ENCODE data around the gene COX5A.

GRCh38 chr15:74893627-74894026 lies 44.2 kb downstream of the COX5A start:
- TF ChIP-seq FOXM1 (IDR thresholded peaks at IDR 0.05; ENCODE audit: borderline replicate concordance) (no peak), SP1 (IDR thresholded peaks at IDR 0.05) (no peak), FOXA1 (IDR thresholded peaks at IDR 0.05) (no peak)

All from HEK293T (cell line).